T-helper 2 cell treated with Interferon-gamma antibody and Interleukin-4, amounts not matched to agents 100 ng/mL and 5 ng/mL, for 36 hours (primary cell): ENCODE results near the gene EDNRA. TPM values are rescaled to one million over a fixed set of nuclear protein-coding genes. Genes with fewer than 3 reads are reported as not detected.
"Not testable (repeated sequence)": the region's sequence is repeated elsewhere in the genome, so short reads cannot be mapped to it uniquely, and the experiment has no call there.

Source experiments
- intact Hi-C: fragments of 100-400 bp; cut with micrococcal nuclease; formaldehyde crosslinking; loops from one replicate; pipeline ENCODE4 v1.15.1; 2023
- total RNA-seq: library from RNA; stranded (reverse); gene quantifications from 2 replicates; pipeline ENCODE4 v1.2.3, GENCODE V29; 2022

The EDNRA gene
- not detected in 2 replicates for total RNA-seq

GRCh38 chr4:147480891-147481576 lies at the start of gene EDNRA:
Gene EDNRA (plus strand): TSS chr4:147481097. CDS start chr4:147485682, 4,585 bp downstream.
- intact Hi-C loops: no loop called here

GRCh38 chr4:147434370-147434769 lies 46.5 kb upstream of the EDNRA start:
- intact Hi-C loops: not testable (repeated sequence)

GRCh38 chr4:147440442-147440841 lies 40.5 kb upstream of the EDNRA start:
- intact Hi-C loops: no loop called here

GRCh38 chr4:147447786-147448185 lies 33.1 kb upstream of the EDNRA start:
- intact Hi-C loops: no loop called here

- intact Hi-C loops: no loop called here
Measured at GRCh38 chr4:147453561-147454141, 27.2 kb upstream of the EDNRA start.

GRCh38 chr4:147456706-147457105 lies 24.2 kb upstream of the EDNRA start:
- intact Hi-C loops: no loop called here

- intact Hi-C loops: no loop called here
Measured at GRCh38 chr4:147461161-147461560, 19.7 kb upstream of the EDNRA start.

- intact Hi-C loops: no loop called here
Measured at GRCh38 chr4:147463065-147463464, 17.8 kb upstream of the EDNRA start.

GRCh38 chr4:147465461-147465860 lies 15.4 kb upstream of the EDNRA start:
- intact Hi-C loops: no loop called here

GRCh38 chr4:147477439-147477838 lies 3.5 kb upstream of the EDNRA start:
- intact Hi-C loops: no loop called here

GRCh38 chr4:147479376-147479775 lies 1.5 kb upstream of the EDNRA start:
- intact Hi-C loops: no loop called here

GRCh38 chr4:147479786-147480185 lies 1.1 kb upstream of the EDNRA start:
- intact Hi-C loops: no loop called here

- intact Hi-C loops: no loop called here
Measured at GRCh38 chr4:147480502-147480890, 401 bp upstream of the EDNRA start.

- intact Hi-C loops: no loop called here
Measured at GRCh38 chr4:147481577-147482109, 746 bp downstream of the EDNRA start.

- intact Hi-C loops: no loop called here
Measured at GRCh38 chr4:147482281-147482680, 1.4 kb downstream of the EDNRA start.

- intact Hi-C loops: no loop called here
Measured at GRCh38 chr4:147485167-147485566, 4.3 kb downstream of the EDNRA start.

- intact Hi-C loops: no loop called here
Measured at GRCh38 chr4:147487616-147488015, 6.7 kb downstream of the EDNRA start.

- intact Hi-C loops: no loop called here
Measured at GRCh38 chr4:147488556-147488955, 7.7 kb downstream of the EDNRA start.

- intact Hi-C loops: no loop called here
Measured at GRCh38 chr4:147491086-147491485, 10.2 kb downstream of the EDNRA start.

GRCh38 chr4:147492306-147492705 lies 11.4 kb downstream of the EDNRA start:
- intact Hi-C loops: no loop called here

GRCh38 chr4:147492761-147493160 lies 11.9 kb downstream of the EDNRA start:
- intact Hi-C loops: no loop called here

GRCh38 chr4:147493307-147493706 lies 12.4 kb downstream of the EDNRA start:
- intact Hi-C loops: no loop called here

GRCh38 chr4:147494301-147494700 lies 13.4 kb downstream of the EDNRA start:
- intact Hi-C loops: no loop called here
